K562 (cell line): ENCODE results near the gene SHBG. TPM values are rescaled to one million over a fixed set of nuclear protein-coding genes. Genes with fewer than 3 reads are reported as not detected.

Experiments used
- BRCA1 ChIP-seq, 2 experiments: fragments of 450-650 bp in 1 of 2; sonication (generic) in 1 of 2; formaldehyde crosslinking in 1 of 2; IDR thresholded peaks; 2 replicates each; pipeline versions ENCODE4 v1.5.0 to v1.6.1; 2017 to 2020; ENCODE audit warnings: mild to moderate bottlenecking in 1 of 2, missing genetic modification reagents in 1 of 2
- E2F3 ChIP-seq: fragments of 250-450 bp; sonication (Bioruptor Pico); IDR thresholded peaks from 2 replicates; pipeline ENCODE4 v1.4.0; 2020; ENCODE audit warnings: mild to moderate bottlenecking
- ELF1 ChIP-seq: fragments of 200-800 bp; sonication (Bioruptor generic); IDR thresholded peaks from 2 replicates; pipeline ENCODE4 v1.6.1; 2016; ENCODE audit warnings: missing genetic modification characterization, missing compliant biosample characterization
- ERF ChIP-seq: fragments of 450-650 bp; formaldehyde crosslinking; IDR thresholded peaks from 2 replicates; pipeline ENCODE4 v1.4.0; 2020; ENCODE audit warnings: mild to moderate bottlenecking, mixed read lengths
- MCM7 ChIP-seq, 2 experiments: fragments of 450-650 bp; IDR thresholded peaks; 2 replicates each; pipeline ENCODE4 v1.6.1; 2016 to 2018
- MEIS2 ChIP-seq: fragments of 450-650 bp; IDR thresholded peaks from 2 replicates; pipeline ENCODE4 v1.6.1; 2014; ENCODE audit warnings: mild to moderate bottlenecking; ENCODE audit not compliant: partially characterized antibody
- MIER1 ChIP-seq: fragments of 450-650 bp; IDR thresholded peaks from 2 replicates; pipeline ENCODE4 v1.6.1; 2016; ENCODE audit warnings: antibody characterized with exemption, mild to moderate bottlenecking, low read depth
- PURB ChIP-seq: sonication (generic); formaldehyde crosslinking; IDR thresholded peaks from 2 replicates; pipeline ENCODE4 v1.9.0; 2021; ENCODE audit warnings: low read depth, mild to moderate bottlenecking, missing genetic modification reagents
- STAG1 ChIP-seq: sonication (generic); formaldehyde crosslinking; IDR thresholded peaks from 2 replicates; pipeline ENCODE4 v1.5.0; 2020; ENCODE audit warnings: missing genetic modification reagents, borderline replicate concordance
- TBL1XR1 ChIP-seq, 2 experiments: IDR thresholded peaks; 2 replicates each; pipeline ENCODE4 v1.6.1; 2012; ENCODE audit warnings: improper control_type of control experiment in 2 of 2, low read length in 2 of 2, mild to moderate bottlenecking in 1 of 2
- ZBTB7A ChIP-seq: IDR thresholded peaks from 2 replicates; pipeline ENCODE4 v1.6.1; 2011; ENCODE audit warnings: low read depth, mild to moderate bottlenecking, low read length, moderate library complexity, borderline replicate concordance; ENCODE audit not compliant: control insufficient read depth
- ZFP30 ChIP-seq: fragments of 250-450 bp; sonication (Bioruptor Pico); IDR thresholded peaks from 2 replicates; pipeline ENCODE4 v1.8.0; 2022; ENCODE audit warnings: moderate library complexity, mild to moderate bottlenecking, inconsistent platforms, borderline replicate concordance
- ZNF212 ChIP-seq: fragments of 450-650 bp; formaldehyde crosslinking; IDR thresholded peaks from 2 replicates; pipeline ENCODE4 v1.4.0; 2020; ENCODE audit warnings: mild to moderate bottlenecking
- ZNF239 ChIP-seq: fragments of 250-450 bp; sonication (Bioruptor Pico); IDR thresholded peaks from 2 replicates; pipeline ENCODE4 v1.4.0; 2020; ENCODE audit warnings: mild to moderate bottlenecking
- polyA plus RNA-seq, 8 experiments: library from polyadenylated mRNA; depleted of rRNA in 4 of 8; stranded (reverse) in 5 of 8; unstranded in 3 of 8; fragments of >200 nt; fragmentation: Nextera tagmentation in 2 of 8; fragmentation: Illumina TruSeq in 1 of 8; extraction: Ambion mirVana in 2 of 8; extraction: Trizol in 1 of 8; gene quantifications; 2 replicates each; pipeline versions ENCODE4 v1.2.1 to v1.2.3, GENCODE V29; 2011 to 2014; ENCODE audit warnings: inconsistent platforms in 1 of 8, missing spikeins in 1 of 8
- total RNA-seq, 7 experiments: library from RNA; depleted of rRNA in 6 of 7; stranded (reverse); fragments of >200 nt in 6 of 7; fragmentation: Illumina TruSeq in 2 of 7; extraction: Trizol in 2 of 7; gene quantifications; 2 replicates each; pipeline versions ENCODE4 v1.2.1 to v1.2.3, GENCODE V29; 2011 to 2021; ENCODE audit warnings: low replicate concordance in 1 of 7
- TF ChIP-seq, protein P1 (sequence below), 2 experiments: fragments of 450-650 bp in 1 of 2; sonication (generic) in 1 of 2; formaldehyde crosslinking in 1 of 2; IDR thresholded peaks in 1 of 2; conservative IDR thresholded peaks in 1 of 2; 2 replicates each; pipeline versions ENCODE4 v1.6.1 to v1.8.1; 2016 to 2023; ENCODE audit warnings: mild to moderate bottlenecking in 2 of 2, moderate library complexity in 2 of 2, inconsistent platforms in 1 of 2, missing genetic modification reagents in 1 of 2
- TF ChIP-seq, protein P2 (sequence below): sonication (generic); formaldehyde crosslinking; IDR thresholded peaks from 2 replicates; pipeline ENCODE4 v1.4.0; 2020; ENCODE audit warnings: mild to moderate bottlenecking, missing genetic modification reagents
- TF ChIP-seq, protein P3 (sequence below): fragments of 450-650 bp; IDR thresholded peaks from 2 replicates; pipeline ENCODE4 v1.6.1; 2016; ENCODE audit warnings: low read depth

The SHBG gene
- total and polyA plus RNA-seq, 9 of the 15 experiments (the other 6 are each of a cell fraction or from before 2014, with no cell fraction given), result not detected

DNA sequence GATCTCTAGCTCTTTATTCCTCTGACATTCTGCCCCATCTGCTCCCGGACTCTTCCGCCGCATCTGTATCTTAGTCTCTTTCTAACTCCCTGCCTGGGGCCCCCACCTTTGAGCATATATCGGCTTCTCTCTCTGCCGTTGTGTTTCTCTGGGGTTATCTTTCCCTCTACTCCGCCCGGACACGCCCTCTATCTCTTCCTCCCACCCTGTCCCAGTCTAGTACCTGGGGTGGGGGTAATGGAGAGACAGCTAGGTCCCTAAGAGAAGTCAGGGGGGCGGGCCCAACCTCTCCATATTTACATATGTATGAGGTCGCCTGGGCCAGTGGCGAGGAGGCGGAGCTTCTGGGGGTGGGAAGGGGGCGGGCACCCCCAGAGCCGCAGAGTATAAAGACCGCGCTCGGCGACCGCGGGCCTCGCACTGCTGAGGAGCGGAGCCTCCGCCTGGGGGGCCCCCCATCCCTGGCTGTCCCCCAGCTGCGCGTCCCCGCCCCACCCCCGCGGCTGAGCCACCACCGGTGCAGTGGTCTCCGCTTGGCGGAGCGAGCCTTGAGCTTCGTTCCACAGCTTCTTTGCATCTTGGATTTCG, 20.7 kb downstream of the SHBG start, which contains the start of gene ATP1B2 (continued):
- TF ChIP-seq, protein P1, sequence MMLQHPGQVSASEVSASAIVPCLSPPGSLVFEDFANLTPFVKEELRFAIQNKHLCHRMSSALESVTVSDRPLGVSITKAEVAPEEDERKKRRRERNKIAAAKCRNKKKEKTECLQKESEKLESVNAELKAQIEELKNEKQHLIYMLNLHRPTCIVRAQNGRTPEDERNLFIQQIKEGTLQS (IDR thresholded peaks at IDR 0.05), result no peak
- TF ChIP-seq, protein P1 (CRISPR knock-in tag; conservative IDR thresholded peaks at IDR 0.05), result no peak
- TF ChIP-seq ZBTB7A, result peak; percentile 63; the same call in 1 of the 2 replicates
- no peak for TF ChIP-seq E2F3 (CRISPR knock-in tag)
- no peak for TF ChIP-seq ELF1
- 0 out of 4 replicates have a peak, but pooled peaks of 1 of the 2 experiments have one; percentile 12 for TF ChIP-seq TBL1XR1 (IDR thresholded peaks at IDR 0.05; ENCODE audit: low read length in 2 of 2)
- TF ChIP-seq MEIS2, result no peak
- no peak for TF ChIP-seq PURB (CRISPR knock-in tag)
- TF ChIP-seq, protein P2, sequence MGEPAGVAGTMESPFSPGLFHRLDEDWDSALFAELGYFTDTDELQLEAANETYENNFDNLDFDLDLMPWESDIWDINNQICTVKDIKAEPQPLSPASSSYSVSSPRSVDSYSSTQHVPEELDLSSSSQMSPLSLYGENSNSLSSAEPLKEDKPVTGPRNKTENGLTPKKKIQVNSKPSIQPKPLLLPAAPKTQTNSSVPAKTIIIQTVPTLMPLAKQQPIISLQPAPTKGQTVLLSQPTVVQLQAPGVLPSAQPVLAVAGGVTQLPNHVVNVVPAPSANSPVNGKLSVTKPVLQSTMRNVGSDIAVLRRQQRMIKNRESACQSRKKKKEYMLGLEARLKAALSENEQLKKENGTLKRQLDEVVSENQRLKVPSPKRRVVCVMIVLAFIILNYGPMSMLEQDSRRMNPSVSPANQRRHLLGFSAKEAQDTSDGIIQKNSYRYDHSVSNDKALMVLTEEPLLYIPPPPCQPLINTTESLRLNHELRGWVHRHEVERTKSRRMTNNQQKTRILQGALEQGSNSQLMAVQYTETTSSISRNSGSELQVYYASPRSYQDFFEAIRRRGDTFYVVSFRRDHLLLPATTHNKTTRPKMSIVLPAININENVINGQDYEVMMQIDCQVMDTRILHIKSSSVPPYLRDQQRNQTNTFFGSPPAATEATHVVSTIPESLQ (CRISPR knock-in tag), result no peak
- TF ChIP-seq MCM7 (IDR thresholded peaks at IDR 0.05), result no peak
- TF ChIP-seq ERF (CRISPR knock-in tag), result no peak
- no peak for TF ChIP-seq BRCA1 (IDR thresholded peaks at IDR 0.05)
- no peak for TF ChIP-seq BRCA1 (CRISPR knock-in tag; IDR thresholded peaks at IDR 0.05)
- no peak for TF ChIP-seq ZNF239
- TF ChIP-seq, protein P3, sequence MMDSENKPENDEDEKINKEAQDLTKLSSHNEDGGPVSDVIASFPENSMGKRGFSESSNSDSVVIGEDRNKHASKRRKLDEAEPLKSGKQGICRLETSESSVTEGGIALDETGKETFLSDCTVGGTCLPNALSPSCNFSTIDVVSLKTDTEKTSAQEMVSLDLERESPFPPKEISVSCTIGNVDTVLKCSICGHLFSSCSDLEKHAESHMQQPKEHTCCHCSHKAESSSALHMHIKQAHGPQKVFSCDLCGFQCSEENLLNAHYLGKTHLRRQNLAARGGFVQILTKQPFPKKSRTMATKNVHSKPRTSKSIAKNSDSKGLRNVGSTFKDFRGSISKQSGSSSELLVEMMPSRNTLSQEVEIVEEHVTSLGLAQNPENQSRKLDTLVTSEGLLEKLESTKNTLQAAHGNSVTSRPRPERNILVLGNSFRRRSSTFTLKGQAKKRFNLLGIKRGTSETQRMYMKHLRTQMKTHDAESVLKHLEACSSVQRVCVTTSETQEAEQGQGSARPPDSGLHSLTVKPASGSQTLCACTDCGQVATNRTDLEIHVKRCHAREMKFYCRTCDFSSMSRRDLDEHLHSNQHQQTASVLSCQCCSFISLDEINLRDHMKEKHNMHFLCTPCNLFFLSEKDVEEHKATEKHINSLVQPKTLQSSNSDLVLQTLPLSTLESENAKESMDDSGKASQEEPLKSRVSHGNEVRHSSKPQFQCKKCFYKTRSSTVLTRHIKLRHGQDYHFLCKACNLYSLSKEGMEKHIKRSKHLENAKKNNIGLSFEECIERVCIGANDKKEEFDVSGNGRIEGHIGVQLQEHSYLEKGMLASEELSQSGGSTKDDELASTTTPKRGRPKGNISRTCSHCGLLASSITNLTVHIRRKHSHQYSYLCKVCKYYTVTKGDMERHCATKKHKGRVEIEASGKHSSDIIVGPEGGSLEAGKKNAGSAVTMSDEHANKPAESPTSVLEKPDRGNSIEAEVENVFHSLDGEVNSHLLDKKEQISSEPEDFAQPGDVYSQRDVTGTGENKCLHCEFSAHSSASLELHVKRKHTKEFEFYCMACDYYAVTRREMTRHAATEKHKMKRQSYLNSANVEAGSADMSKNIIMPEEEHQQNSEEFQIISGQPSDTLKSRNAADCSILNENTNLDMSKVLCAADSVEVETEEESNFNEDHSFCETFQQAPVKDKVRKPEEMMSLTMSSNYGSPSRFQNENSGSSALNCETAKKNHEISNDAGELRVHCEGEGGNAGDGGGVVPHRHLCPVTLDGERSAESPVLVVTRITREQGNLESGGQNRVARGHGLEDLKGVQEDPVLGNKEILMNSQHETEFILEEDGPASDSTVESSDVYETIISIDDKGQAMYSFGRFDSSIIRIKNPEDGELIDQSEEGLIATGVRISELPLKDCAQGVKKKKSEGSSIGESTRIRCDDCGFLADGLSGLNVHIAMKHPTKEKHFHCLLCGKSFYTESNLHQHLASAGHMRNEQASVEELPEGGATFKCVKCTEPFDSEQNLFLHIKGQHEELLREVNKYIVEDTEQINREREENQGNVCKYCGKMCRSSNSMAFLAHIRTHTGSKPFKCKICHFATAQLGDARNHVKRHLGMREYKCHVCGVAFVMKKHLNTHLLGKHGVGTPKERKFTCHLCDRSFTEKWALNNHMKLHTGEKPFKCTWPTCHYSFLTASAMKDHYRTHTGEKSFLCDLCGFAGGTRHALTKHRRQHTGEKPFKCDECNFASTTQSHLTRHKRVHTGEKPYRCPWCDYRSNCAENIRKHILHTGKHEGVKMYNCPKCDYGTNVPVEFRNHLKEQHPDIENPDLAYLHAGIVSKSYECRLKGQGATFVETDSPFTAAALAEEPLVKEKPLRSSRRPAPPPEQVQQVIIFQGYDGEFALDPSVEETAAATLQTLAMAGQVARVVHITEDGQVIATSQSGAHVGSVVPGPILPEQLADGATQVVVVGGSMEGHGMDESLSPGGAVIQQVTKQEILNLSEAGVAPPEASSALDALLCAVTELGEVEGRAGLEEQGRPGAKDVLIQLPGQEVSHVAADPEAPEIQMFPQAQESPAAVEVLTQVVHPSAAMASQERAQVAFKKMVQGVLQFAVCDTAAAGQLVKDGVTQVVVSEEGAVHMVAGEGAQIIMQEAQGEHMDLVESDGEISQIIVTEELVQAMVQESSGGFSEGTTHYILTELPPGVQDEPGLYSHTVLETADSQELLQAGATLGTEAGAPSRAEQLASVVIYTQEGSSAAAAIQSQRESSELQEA, result no peak
- TF ChIP-seq STAG1 (CRISPR knock-in tag), result no peak
- no peak for TF ChIP-seq ZFP30 (CRISPR knock-in tag)
- no peak for TF ChIP-seq ZNF212 (CRISPR knock-in tag)
- TF ChIP-seq MIER1, result no peak
